AG08396 (cell line): ENCODE results near the gene WDR43.

Experiments
- DNase-seq: peaks from one replicate; pipeline ENCODE4 v3.0.0; 2012; ENCODE audit warnings: low spot score, mixed read lengths

WDR43 gene

GRCh38 chr2:28908172-28908571, 13.7 kb downstream of the WDR43 start:
- no peak for DNase-seq

DNA sequence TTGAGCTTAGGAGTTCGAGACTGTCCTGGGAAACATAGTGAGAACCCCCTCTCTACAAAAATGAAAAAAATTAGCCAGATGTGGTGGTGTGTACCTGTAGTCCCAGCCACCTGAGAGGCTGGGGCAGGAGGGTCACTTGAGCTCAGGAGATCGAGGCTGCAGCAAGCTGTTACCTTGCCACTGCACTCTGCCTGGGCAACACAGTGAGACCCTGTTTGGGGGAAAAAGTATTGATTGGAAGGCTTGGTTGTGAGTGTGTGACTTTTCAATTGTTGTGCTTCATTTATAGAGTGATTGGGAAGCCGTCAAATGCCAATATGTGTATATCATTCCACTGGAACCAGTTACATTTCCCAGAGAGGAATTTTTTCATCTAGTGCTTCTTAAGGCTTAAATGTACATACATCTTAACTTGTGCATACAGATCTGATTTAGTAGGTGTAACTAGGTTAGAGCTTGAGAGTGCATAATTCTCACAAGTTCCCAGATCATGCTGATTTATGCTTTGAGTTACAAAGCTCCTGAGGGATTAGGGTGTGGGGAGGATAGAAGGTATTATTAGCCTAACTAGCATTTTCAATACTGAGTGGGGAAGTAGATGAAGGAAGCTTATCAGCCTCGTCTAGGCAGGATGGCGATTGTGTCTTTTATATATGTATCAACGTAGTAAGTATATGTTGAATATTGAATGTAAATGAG, 15.3 kb downstream of the WDR43 start:
- no peak for DNase-seq

- DNase-seq, result no peak
Observed at GRCh38 chr2:28915939-28916338, 21.5 kb downstream of the WDR43 start.

DNA sequence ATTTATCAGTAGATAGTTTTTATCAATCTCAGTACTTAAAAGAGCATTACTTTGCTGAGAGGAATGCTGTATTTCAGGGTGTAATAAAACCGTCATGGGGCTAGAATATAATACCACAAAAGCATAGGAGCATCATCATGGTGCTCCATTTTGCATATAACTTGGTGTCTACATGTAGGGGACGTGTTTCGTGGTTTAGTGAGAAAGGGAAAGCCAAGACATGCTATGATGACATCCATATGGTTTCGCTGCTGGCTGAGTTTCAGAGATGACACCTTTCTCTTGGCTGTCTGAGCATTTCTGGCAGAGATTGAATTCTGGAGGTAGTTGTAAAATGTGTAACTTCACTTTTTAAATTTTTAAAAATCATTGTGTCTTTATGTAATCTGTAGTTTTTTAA, 32.4 kb downstream of the WDR43 start:
- no peak for DNase-seq

DNA sequence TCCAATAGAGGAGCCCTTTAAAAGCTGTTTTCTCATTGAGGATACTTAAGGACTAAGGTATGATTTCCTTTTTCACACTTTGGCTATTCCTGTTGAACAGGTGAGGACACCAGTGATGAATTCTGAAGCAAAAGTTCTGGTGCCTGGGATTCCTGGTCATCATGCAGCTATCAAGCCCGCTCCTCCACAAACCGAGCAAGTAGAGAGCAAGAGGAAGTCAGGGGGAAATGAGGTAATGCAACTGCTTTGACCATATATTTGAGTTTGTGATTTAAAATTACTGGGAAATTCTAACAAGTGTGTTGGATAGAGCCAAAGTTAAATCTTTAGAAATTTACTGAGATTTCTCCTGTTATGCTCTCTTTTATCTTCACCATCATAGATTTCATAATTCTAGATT, 33.0 kb downstream of the WDR43 start:
- DNase-seq, result no peak

GRCh38 chr2:28927878-28928277, 33.4 kb downstream of the WDR43 start:
- DNase-seq, result peak; percentile 21

GRCh38 chr2:28929581-28929980, 35.1 kb downstream of the WDR43 start:
- no peak for DNase-seq

GRCh38 chr2:28930205-28930604, 35.7 kb downstream of the WDR43 start:
- no peak for DNase-seq

DNA sequence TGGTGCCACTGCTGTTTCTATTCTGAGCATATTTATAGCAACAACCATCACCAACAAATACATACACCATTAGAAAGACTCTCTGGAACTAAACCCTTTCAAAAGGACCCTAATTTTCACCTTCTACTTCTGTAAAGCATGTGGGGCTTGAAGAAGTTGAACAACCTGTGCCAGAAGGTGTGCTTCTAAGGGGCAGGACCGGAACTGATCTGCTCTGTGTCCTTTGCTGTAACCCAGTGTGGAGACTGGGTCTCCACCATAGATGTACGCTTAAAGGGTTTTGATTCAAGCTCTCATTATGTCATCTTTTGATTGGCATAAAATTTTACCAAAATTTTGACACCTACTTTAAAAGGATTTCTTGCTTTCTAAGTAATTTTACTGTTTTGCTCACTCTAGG, 40.3 kb downstream of the WDR43 start:
- DNase-seq, result no peak

GRCh38 chr2:28941008-28941407, 46.5 kb downstream of the WDR43 start:
- no peak for DNase-seq

GRCh38 chr2:28944535-28945248, 50.2 kb downstream of the WDR43 start:
- DNase-seq, result no peak

- no peak for DNase-seq
Observed at GRCh38 chr2:28948160-28948559, 53.7 kb downstream of the WDR43 start.

DNA sequence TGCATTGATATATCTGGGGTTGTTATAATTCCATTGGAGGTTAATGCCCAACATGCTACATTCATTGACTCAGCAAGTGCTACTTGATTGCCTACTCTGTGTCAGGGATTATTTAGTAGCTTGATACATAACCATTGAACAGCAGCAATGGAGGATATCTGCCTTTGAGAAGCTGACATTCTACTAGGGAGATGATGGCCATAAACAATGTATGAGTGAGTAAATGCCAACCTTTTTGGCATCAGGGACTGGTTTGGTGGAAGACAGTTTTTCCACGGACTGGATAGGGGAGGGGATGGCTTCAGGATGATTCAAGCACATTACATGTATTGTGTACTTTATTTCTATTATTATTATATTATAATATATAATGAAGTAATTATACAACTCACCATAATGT, 54.7 kb downstream of the WDR43 start:
- no peak for DNase-seq

DNA sequence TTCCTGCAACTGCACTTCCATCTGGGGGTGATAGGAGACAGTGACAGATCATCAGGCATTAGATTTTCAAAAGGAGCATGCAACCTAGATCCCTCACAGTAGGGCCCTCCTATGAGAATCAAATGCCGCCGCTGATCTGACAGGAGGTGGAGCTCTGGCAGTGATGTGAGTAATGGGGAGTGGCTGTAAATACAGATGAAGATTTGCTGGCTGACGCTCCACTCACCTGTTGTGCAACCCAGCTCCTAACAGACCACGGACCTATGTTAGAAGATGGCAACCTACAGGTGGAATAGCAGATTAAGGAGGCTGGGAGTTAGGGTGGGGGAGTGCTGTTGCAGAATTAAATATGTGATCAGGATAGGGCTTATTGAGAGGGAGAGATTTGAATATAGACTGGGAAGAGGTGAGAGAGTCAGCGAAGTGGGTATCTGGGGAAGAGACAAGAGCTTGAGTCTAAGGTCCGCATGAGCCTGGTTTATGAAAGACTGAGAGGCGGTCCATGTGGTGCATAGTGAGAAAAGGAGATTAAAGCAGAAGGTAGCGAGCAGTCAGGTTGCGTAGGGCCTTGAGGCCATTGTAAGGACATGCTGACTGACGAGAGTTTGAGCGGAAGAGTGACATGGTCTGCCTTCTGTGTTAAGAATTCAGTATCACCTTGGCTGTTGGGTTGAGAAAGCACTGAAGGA, 55.3 kb downstream of the WDR43 start:
- no peak for DNase-seq

DNA sequence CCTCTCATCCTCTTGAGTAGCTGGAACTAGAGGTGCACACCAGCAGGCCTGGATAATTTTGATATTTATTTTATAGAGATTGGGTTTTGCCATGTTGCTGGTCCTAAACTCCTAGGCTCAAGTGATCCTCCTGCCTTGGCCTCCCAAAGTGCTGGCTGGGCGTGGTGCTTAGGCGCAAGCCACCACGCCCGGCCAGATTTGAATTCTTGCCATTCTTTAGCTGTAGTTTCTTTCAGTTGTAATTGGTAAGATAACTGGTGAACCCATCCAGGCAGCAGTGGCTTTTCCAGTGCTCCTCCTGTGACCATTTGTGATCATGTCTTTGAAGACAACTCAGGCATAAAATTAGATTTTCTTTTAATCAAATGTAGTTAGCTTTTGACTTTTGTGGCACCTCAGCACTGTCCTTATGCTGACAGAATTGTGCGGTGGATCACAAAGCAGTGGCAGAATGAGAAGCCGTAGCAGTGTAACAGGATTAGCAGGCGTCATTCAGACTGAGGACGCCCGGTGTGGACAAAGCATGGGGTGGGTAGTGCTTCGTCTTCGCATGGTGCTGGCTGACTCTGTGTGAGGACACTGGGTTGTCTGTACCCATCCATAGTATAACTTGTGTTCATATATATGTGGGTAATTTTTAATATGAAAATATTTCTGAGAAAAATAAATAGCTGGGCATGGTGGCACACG, 56.6 kb downstream of the WDR43 start:
- DNase-seq, result no peak

- DNase-seq, result no peak
Observed at GRCh38 chr2:28951910-28952835, 57.7 kb downstream of the WDR43 start.

DNA sequence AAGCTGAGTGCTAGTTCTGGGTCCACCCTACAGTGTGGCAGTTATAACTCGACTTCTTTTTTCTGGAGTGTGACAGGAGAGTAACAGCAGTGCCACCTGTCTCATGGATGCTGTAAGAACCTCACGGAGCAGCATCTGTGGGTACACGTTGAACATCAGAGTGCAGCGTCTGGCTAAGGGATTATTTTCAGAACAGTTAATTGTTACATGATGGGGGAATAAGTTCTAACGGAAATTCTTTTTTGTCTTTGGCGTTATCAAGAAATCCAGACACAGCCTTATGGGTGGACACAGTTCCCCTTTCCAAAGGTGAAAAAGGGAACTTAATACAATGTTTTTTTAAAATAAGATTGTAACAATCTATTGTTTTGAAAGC, 58.4 kb downstream of the WDR43 start:
- no peak for DNase-seq

GRCh38 chr2:28955467-28955866, 61.0 kb downstream of the WDR43 start:
- DNase-seq, result no peak

- DNase-seq, result peak; percentile 49
Observed at GRCh38 chr2:28956415-28956826, 62.0 kb downstream of the WDR43 start.

- DNase-seq, result no peak
Observed at GRCh38 chr2:28956890-28957289, 62.4 kb downstream of the WDR43 start.

DNA sequence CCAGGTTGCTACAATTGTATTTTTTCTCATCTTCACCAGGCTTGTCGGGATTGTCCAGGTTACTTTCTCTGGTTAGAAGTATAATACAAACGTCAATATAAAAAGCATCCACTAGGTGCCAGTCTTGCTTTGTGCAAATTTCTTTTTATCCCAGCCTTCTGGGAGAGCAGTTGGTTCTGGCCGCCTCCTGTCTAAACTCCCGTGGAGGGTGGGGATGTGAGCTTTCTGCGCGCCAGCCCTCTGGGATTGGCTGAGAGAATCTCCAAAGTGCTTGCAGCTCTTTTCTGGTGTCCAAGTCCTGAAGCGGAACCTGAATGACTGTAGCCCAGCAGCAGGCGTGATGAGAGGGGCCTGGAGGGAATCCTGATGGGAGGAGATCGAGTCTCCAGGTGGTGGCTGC, 64.2 kb downstream of the WDR43 start:
- peak; percentile 83 for DNase-seq

DNA sequence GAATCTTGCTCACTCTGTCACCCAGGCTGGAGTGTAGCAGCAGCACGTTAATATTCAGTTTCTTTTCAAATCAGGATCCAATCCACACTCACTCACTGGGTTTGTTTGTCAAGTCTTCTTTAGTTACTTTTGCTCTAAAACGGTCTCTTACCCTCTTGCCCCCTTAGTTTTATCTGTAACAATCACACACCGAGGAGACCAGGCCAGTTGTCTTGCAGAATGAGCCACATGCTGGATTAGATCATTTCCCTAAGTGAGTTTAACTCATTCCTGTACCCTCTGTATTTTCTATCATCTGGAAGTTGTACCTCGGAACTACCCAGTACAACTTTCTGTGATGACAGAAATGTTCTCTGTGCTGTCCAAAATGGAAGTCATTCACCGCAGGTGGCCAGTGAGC, 65.9 kb downstream of the WDR43 start:
- no peak for DNase-seq
